Suppressor macrophage treated with lipopolysaccharide for 4 hours (primary cell): ENCODE data around the gene CABLES2.

Source experiments
- DNase-seq: peaks from one replicate; pipeline ENCODE4 v3.0.0-alpha.2; 2020

The CABLES2 gene

DNA sequence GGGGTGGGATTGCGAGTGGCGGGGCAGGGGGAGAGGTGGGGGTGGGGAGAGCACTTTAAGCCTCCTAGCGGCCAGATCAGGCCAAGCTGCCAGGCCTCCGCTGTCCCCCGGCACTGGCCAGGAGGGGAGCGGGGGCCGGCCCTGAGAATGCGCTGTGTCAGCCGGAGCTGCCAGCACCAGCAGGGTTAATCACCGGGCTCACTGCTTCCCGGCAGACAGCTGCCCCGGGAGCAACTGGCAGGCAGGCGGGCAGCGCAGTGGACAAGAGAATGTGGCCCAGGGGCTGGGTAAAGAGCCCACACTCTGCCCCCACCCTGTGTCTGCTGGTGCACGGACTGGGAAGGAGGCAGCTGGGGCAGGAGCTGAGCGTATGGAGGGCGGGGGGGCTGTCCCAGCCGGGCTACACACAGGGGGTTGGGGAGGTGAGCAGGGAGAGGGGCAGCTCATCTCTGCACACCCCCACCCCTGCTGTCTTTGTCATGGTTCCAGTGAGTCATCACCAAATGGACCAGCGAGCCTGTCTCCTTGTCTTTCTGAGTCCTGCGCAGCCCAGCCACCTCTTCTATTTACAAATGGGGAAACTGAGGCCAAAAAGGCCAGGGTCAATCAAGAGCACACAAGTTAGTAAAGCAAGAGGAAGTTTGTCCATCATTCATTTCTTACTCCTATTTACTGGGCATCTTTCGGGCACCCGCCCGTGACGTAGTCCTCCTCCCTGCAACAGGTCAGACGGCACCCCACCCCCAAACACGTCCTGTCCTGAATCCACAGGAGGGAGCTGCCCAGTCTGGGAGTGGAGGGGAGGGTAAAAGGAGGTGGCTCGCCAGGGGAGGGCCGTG lies 37.9 kb downstream of the CABLES2 start:
- peak; percentile 38 for DNase-seq

DNA sequence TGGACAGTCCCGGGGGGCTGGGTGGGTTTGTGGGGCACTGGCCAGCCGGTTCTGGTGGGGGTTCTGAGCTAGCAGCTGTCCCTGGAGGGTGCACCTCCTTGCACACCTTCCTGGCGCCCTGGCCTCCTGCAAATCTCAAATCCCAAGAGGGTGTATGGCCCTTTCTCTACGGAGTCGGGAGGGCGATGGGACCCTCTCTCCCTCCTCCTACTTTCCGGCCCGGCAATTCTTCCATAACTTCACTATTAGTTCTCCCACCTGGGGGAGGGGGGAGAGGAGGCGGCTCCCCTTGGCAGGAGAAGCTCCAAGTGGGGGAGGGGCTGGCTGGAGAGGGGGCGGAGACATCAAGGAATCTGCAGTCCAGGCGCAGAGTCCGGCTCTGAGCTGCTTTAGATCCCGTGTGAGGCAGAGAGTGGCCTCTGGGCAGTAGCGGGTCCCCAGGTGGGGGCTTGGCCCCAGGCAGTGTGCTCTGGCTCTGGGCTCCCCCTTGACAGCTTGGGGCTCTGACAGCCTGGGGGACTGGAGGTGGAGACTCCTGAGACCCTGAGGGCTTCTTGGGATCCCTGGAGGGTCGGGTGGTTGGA lies 38.6 kb downstream of the CABLES2 start:
- DNase-seq, result no peak

DNA sequence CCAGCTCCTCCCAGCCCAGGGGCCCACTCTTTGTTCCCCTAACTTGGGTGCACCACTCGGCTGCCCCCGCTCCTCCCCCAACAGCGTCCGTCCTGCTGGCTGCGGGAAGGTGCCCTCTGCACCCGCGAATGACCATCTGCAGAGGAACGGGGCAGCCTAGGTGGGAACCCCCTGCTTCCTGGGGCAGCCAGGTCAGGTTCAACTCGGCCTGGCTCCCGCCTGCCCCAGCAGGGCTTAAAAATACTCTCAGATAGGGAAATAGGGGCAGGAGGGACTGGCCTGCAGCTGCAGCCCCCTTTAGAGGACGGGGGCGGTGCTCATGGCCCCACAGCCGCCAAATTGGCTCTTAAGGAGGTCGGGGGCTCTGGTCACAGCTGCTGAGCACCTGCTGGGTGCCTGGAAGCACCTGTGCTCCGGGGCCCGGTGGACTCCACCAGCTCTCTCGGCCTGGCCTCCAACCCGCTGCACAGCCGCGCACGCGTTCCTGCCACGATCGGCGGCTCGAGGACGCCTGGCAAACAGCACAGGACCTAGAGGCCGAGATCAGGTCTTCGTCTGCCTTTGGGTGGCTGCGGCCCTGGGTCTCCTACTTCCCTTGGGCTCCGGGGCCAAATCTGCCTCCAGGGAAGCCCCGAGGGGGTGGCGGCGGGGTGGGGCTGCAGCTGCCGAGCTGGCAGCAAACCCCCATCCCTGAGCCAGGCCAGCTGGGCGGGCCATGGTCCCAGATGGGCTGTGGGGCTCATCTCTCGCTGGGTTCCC lies 39.3 kb downstream of the CABLES2 start:
- no peak for DNase-seq

DNA sequence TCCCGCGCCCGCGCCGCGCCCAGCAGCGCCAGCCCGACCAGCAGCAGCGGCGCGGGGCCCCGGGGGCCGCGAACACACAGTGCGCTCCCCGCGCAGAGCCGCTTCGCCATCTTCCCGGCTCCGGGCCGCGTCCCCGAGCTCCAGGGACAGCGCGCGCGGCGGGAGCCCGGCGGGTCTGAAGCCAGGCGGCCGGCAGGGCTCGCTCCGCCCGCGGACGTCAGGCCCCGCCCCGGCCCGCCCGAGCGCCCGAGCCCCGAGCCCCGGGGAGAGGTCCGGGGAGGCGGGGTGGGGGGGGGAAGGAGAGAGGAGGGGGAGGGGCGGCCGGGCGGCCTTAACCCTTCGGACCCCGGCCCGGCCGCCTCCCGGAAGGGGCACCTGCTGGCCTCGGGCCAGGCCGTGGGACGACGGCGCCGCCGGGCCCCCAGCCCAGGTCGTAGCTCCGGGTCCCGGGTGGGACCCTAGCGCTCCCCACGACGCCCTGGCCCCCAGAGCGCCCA lies 39.9 kb downstream of the CABLES2 start, which contains the start of gene LAMA5:
LAMA5 (minus strand) TSS at position 177 of the 497 bp plus-strand sequence; CDS start at position 110, 67 bp downstream.
- peak; percentile 58 for DNase-seq

DNA sequence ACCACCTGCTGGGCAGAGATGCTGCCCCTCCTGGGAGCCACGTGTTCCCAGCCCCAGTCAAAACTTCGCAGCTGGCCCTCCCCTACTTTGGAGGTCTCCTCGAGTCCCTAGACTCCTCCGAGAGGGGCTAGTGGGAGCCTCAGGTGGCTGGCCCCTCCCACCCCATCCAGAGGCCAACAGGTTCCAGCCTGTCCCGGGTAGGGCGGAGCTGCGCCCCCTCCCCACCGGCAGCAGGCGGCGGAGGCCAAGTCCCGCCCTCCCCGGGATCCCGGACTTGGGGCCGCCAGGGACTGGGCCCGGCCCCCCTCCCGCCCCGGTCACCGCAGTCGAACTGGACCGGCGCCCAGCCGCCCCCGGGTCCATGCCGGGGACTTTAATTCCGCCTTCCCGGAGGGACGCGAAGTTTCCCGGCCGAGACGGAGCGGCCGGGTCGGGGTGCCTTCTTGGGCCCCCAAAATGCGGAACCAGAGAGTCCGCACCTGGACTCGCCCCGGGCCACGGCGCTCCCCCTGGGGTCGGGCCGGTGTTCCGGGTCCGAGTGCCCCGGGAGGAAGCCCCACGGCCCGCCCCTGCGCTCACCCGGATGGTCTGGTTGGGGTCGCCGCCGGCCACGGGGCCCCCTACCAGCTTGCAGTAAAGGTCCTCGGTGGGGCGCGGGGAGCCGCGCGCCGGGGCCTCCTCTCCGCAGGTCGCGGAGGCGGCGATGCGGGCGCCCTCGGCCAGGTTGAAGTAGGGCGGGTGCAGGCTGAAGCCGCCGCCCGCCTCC lies 40.5 kb downstream of the CABLES2 start:
- DNase-seq, result no peak

DNA sequence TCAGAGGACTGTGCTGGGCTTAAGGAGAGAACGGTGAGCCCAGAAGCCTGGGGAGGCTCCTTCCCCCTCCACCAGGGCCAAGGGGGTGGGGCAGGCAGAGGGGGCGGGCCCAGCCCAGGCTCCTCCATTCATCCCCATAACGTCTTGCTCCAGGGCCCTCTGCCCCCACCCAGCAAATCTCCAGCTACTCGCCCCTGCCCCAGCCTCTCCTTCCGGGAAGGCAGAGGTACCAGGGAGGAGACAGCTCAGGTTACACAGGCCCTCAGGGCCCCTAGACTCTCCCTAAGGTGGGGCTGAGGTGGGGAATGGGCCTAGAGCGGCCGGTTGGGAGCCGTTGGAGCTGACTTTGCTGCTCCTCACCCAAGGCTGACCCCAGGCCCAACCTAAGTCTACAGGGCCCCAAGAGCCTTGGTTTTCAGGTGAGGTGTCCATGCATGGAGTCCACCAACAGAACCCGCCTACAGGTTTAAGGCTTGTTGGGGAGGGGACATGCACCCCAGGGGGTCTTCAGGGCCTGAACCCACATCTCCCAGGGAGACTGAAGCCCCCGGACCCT lies 41.2 kb downstream of the CABLES2 start:
- DNase-seq, result no peak

DNA sequence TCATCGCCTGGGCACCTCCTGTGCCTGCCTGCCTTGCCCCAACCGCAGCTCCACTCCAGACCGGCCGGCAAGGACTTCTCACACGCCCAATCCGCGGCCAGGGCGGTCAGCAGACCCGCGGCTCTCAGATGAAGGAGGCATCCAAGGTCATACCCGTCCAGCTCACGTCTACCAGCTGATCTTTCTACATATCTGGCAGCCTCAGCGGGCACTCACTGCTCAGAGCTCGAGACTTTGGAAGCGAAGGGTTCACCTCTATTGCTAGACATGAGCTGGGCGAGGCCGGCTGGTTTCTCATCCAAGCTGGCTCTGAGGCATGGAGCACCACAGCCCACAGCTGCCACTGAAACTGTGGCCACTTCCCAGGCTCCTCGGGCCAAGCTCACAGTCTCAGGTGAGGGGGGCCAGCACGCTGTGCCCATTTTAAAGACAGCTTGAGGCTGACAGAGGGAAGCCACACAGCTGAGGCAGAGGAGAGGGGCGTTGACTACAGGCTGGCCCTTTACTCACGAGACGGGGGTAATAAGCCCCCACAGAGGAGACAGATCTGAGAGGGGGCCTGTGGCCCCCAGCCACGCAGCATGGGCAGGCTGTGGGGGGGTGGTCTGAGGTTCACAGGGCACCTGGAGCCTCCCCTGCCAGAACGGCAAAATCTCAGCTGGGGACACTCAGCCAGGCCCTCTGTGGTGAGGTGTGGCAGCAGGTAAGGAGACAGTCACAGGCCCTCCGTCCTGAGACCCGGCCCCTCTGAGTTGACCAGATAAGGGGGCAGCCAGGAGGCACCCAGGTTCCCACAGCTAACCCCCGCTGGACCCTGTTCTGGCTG lies 42.0 kb downstream of the CABLES2 start:
- no peak for DNase-seq

DNA sequence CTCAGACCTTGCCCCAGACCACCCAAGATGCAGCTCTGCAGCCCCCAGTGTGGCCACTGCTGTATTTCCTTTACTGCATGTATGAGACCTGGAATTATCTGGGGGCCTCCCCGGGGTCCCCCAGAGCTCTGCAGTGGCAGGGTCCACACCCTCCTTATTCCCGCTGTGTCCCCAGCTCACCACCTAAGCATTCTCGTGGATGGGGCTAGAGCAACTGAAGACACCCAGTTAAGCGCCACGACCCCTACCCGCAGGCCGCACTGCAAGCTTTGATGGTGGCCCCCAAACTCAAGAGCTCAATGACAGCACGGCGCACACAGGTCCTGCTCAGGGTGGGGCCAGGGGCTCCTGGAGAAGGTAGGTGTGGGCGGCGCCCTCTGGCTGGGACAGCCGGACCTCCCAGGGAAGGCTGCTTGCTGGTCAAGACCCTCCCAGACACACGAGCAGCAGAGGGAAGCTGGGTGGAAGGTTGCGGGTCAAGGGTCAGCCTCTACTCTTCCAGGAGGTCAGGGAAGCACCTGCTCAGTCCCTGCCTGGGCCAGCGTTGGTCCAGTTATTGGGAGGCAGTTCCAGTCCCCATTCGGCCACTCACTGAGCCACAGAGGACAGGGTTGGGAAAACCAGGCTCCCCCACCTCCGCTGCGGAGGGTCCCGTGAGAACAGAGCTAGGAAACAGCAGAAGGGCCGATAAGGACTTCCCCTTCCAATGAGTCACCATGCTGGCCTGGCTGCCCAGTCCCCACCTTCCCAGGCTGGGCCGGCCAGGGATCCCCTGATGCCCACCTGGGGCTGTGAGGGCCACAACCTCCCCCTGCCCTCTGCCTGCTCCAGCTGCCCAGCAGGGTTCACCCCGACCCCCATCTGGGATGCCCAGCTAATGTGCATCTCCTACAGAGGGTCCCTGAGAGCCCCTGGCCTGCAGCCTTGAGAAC lies 42.9 kb downstream of the CABLES2 start:
- DNase-seq, result no peak

DNA sequence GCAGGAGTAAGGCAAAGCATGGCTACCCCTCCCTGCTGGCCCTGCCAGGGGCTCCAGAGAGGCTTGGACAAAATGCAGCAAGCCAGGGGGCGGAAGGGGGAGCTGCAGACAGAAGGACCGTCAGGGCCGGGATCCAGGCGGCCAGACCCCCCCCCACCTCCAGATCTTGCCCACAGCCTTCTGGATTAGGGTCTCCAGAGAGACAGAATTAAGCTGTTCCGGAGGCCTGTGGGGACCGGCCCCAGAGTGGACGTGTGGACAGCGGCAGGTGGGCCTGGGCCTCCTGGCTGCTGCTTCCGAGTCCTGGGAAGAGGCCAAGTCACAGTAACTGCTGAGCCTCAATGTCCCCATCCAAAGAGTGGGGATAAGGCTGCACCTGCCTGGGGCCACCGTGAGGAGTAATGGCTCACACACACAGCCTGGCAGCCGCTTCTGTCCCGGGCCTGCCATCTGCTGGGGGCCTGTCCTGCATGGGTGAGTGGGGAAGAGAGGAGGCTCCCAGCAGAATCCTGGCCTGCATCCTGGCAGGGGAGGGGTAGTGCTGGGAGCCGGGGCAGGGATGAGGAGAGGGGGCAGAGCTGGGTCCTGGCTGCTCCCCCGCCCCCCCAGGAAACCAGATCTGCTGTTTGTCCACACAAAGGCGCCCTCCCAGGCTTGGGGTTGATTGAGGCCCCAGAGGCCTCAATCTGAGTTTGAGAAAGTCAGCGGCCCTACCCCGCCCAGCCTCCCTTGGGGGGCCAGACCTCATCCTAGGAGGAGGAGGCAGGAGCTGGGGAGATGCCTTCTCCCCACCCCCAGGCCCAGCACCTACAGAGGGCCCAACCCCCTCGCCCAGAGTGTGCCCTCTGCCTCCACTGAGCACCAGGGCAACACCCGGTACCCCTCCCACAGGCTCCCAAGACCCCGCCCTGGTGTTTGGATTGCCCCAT lies 43.8 kb downstream of the CABLES2 start:
- no peak for DNase-seq

DNA sequence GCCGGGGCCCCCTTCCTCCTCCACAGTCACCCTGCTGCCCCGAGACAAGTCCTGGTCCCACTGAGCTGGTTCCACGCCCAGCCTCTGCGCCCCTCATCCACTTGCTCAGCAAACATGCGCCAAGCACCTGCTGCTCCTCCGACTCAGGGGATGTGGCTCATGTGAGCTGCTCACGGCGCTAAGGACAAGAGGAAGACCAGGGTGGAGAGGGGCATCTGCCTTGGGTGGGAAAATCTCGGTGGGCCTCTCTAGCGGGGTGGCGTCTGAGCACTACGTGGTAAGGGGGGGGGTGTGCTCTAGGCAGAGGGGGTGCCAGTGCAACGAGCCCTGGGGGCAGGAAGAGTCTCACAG lies 44.5 kb downstream of the CABLES2 start:
- DNase-seq, result no peak

DNA sequence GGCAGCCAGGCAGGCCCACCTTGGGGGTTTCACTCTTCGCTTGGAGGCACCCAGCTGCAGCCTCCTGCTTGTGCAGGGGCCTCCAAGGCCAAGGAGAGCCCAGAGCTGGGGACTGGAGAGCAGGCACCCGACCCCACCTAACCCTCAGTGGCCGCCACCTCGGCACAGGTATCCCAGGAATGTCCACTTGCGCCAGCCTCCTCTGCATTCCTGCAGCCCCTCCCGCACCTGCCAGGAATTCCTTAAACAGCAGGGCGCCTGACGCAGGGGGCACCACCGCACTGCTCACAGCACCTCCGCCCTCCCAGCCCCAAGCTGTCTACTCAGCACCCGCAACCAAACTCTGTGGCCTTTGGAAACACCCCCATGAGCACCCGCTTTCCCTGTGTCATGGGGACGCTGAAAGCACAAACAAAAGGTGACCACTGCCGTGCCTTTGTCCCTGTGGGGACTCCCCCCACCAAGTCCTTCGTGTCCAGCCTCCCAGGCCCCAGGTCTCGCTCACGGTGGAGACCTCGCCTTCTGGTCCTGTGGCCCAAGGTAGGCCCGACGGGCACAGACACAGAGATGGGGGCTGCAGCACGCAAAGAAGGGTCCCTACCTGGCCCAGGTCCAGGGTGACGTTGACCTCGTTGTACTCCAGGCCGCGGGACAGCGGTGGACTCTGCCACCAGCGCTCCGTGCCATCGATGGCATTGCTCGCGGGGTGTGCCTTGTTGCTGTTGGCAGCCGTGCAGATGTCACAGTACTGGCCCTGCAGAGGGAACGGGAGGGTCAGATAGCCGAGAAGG lies 45.1 kb downstream of the CABLES2 start:
- DNase-seq, result no peak

DNA sequence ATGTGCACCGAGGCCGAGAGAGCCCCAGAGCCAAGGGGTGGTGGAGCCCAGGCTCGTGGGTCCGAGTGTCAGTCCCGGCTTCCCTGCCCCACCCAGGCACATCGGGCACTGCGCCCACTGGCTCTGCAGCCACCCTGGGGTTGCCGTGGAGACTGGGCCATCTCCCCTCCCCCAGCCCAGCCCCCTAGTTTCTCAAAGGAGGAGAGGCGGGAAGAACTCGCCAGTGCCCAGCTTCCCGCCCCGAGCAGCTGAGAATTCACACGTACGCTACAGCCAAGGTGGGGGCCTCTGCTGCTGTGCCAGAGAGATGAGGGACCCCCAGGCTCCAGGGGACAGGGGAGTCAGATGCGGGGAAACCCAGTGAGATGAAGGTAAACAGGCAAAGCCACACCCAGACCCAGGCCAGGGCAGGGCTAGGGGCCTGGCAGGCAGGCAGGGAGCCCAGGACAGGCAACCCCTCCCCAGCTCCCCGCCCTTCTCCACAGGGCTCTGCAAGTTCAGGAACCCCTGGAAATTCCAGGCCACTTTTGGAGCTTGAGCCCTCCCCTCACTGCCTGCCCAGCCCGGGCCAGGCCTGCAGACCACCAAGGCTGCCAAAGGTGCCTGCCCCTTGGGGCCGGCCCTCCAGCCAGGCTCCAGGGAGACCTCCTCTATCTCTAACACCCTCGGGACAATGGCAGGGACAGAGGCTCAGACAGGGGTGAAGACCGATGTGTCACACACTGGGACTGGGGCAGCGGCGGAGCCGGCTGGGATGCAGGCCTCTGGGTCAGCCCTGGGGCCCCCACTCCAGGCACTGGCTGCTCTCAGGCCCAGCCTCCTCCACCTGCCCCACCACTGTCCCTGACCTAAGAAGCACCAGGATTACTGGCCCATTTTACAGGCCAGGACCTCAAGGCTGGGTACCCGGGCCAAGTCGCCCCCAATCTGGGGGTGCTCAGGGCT lies 46.0 kb downstream of the CABLES2 start:
- DNase-seq, result no peak

DNA sequence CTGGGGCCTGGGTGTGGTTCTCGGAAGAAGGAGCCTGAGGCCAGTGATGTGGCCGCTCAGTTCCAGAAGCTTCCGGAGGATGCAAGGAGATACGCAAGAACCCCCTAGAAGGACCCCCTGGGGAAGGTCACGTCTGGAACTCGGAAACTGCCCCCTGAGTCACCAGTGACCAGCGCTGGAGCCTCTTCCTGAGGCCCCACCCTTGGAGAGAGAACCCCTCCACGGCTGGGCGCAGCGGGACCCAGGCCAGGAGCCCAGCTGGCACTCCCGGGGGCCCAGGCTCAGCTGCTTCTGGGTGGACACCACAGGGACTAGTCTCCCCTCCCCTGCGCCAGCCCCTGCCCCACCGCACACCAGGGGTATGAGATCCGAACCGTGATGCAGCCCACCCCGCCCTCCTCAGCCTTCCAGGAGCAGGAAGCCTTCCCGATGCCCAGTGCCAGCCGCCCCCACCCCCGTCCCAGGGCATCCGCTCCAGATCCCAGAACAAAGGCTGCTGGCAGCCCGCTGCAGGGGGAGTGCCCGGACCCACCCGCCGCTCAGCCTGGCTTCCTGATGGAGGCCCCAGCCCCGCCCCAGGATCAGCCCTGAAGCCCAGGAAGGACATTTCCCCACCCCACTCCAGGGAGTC lies 47.5 kb downstream of the CABLES2 start:
- DNase-seq, result no peak

DNA sequence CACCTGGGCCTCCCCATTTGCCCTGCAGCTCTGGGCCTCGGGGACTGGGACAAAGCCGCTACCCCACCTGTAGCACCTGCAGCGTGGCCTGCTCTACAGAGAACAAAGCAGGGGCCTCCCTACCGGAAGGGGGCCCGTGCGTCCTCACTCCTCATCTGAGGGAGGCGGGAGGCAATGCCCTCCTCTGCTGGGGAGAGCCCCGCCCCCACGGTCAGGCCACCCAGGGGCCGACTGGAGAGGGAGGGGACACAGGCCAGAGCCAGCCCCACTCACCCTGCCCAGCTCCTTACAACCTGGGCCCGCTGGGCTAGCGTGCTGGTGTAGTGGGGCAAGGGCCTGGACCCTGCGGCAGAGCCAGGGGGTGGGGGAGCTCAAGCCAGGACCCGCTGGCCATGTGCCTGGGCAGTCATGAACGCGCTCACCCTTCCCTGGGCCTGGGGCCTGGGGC lies 48.0 kb downstream of the CABLES2 start:
- DNase-seq, result no peak

DNA sequence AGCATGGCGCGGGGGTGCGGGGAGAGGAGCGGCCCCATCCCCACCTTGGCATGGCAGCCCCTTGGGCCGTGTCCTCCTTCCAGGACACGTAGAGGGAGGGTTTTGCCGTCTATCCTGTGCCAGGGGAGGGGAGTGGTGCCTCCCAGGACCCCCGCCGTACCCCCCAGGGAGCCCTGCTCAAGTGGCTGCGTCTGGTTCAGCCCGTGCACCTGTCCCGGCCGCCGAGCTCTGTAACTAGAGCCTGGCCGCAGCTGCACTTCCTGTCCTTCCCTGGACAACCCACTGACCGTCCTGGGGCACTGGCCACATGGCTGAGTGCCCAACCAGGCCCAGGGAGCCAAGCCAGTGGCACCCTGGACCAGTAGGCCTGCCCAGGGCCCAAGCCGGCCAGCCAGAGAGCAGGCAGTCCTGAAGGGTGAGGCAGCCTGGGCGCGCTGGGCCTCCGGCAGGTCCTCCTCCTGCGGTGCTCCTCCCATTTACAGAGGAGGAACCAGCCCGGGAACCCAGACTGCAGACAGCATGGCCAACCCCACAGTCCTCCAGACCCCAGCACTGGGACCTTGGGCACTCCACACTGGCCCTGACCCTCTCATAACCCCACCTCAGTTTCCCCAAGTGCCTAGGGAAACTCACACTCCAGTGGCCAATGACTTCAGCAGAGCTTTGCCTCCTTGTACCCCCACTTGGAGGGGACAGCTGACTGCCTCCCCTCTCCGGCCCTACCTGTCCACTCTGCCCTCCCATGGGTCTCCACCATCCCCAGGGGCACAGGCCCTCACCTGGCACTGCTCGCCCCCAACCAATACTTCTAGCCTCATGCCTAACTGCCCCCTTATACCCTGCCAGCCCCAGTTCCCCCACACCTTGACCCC lies 48.7 kb downstream of the CABLES2 start:
- no peak for DNase-seq

DNA sequence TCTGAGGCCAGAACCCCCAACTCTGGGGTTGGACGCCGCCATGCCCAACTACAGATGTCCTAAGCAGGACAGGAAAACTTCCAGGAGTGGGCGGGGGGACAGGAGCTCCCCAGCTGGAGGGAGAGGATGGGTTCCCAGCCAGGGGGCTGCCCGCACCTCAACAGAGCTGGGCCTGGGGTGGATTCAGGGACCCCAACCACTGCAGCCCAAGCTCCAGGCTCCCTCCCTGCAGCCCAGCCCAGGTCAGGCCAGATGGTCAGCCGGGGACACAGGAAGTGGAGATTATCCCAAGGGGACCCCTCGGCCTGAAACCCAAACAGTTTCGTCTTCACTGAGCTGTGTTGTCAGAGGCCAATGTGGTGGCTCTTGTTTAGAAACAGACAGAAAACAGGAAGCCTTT lies 49.4 kb downstream of the CABLES2 start:
- no peak for DNase-seq
